SW480 (cell line): Measurements from ENCODE around the gene CATSPERD.

Source experiments
- DNase-seq: peaks from one replicate; pipeline ENCODE4 v3.0.0-alpha.2; 2016; ENCODE audit warnings: low spot score

Gene CATSPERD

GRCh38 chr19:5806133-5806489, 85.7 kb downstream of the CATSPERD start:
- DNase-seq: no peak

GRCh38 chr19:5806905-5807304, 86.5 kb downstream of the CATSPERD start:
- no peak for DNase-seq

GRCh38 chr19:5808120-5808816, 87.8 kb downstream of the CATSPERD start:
- DNase-seq: no peak

- no peak for DNase-seq
These were observed 88.6 kb downstream of the CATSPERD start for GRCh38 chr19:5809053-5809452.

DNA sequence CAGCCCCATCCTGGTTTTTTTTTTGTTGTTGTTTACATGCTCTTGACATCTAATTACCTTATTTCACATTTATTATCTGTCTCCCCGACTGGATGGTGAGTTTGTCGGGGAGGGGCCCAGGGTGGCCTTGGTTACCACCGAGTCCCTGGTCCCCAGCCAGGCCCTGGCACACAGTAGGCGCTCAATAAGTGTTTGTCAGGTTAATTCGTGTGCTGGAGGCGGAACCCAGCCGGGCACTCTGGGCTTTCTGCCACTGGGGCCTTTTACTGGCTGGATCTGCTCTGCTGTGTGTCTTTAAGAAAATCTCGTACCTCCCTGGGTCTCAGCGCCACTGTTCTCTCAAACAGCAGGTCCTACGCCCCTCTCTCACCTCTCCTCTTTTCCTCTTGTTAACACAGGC, 89.0 kb downstream of the CATSPERD start:
- no peak for DNase-seq

- no peak for DNase-seq
These were observed 90.7 kb downstream of the CATSPERD start for GRCh38 chr19:5811117-5811516.

DNA sequence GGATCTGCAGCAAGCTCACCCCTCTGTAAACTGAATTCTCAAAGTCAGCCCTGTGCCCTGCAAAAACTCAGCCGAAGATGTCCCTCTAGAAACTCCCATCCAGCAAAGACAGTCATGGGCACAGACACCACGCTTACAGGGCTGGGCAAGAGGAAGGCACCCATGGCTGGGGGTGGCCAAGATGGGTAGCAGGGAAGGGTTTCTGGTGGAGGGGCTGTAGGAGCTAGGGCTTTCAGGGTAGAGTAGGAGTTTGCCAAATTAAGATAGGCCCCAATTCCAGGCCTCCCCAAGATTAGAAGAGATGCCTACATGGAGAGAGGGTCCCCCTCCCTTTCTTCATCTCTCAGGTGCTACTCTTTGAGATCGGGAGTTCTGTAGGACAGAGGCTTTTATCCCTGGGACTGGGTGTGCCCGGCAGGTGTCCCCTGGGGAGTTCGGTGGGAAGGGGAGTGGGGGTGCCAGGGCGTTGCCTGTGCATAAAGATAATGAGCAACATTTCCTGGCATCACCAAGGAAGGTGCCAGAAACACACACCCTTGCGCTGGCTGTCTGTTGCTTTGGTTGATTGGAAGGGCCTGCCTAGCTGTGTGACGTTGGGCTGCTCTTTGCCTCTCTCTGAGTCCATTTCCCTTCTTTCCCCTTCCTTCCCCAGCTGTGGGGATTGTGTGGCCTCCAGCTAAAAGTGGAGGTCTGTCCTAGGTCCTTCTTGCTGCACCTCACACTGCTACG, 93.8 kb downstream of the CATSPERD start:
- DNase-seq: no peak

DNA sequence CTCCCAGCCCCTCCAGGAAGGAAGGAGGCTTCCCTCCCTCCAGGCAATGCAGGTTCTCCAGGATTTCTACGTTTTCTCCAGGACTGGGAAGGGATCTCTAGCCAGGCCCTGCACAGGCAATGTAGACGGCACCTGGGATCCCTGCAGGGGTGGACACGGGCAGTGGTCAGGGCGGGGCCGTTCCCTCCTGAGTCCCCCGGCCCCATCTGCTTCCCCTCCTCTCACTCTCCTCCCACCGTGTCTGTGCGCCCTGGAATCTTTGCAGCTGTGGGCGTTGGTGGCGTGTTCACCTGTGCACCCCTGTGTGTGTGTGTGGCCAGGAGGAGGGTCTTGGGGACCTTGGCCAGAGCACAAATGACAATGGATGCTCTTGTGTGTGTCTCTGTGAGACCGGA, 94.4 kb downstream of the CATSPERD start:
- no peak for DNase-seq

DNA sequence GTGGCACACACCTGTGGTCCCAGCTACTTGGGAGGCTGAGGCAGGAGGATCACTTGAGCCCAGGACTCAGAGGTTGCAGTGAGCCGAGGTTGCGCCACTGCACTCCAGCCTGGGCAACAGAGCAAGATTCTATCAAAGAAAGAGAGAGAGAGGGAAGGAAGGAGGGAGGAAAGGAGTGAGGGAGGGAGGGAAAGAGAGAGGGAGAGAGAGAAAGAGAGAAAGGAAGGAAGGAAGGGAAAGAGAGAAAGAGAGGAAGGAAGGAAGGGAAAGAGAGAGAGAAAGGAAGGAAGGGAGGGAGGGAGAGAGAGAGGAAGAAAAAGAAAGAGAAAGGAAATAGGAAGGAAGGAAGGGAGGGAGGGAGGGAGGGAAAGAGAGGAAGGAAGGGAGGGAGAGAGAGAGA, 96.8 kb downstream of the CATSPERD start:
- no peak for DNase-seq

DNA sequence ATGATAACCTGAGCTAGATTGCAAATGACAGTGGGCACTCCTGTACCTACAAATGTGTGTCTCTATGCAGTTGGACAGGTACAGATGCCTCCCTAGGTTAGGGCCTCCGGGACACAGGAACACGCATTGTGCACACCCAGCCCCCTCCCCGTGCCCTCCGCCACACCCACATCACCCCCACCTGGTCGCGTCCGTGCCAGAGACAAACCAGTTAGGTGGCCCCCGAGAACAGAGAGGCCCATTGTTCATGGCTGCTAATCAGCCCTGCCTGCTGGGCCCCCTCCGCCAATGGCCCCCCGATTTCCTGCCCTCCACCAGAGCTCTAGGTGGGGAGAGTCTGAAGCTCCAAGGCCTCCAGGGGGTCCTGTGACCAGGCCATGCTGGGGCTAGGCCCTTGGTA, 98.2 kb downstream of the CATSPERD start:
- no peak for DNase-seq

DNA sequence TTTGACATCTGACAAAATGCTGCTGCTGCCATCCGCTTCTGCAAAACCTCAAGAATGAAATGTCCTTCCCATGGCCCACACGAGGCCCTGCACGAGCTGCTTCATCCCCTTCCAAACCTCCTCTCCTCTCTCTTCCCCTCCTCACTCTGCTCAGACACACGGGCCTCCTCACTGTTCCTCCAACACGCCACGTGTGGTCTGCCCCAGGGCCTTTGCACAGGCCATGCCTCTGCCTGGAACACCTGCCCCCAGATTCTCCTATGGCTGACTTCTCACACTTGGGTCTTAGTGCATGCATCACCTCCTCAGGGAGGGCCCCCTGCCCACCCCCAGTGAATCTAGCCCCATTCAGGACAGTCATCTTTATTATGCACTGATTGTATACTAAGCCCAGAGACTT, 100.3 kb downstream of the CATSPERD start:
- no peak for DNase-seq

- no peak for DNase-seq
These were observed 101.2 kb downstream of the CATSPERD start for GRCh38 chr19:5821521-5822180.

DNA sequence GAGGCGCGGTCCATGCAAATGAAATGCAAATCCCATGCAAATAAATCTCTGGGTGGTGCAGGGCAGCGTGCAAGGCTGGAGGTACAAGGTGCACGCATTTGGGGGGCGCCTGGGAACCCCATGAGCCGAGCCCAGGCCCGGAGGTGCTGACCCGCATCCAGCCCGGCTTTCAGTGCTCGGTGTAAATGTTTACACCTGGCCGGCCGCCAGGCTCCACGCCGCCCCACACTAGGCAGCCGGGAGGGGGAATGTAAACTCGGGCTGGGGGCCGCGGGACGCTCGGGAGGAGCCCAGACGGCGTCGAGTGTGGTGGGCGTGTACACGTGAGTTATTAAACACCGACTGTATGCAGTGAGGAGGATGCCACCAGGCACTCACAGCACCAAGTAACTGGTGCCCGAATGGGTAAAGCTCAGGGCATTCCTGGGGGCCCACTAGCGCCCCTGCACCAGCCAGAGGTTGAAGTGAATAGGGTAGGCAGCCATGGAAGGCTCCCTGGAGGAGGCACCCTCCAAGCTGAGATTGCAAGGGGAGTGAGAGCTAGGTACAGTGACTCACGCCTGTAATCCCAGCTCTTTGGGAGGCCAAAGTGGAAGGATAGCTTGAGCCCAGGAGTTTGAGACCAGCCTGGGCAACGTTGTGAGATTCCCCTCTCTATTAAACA, 101.9 kb downstream of the CATSPERD start:
- DNase-seq: no peak

DNA sequence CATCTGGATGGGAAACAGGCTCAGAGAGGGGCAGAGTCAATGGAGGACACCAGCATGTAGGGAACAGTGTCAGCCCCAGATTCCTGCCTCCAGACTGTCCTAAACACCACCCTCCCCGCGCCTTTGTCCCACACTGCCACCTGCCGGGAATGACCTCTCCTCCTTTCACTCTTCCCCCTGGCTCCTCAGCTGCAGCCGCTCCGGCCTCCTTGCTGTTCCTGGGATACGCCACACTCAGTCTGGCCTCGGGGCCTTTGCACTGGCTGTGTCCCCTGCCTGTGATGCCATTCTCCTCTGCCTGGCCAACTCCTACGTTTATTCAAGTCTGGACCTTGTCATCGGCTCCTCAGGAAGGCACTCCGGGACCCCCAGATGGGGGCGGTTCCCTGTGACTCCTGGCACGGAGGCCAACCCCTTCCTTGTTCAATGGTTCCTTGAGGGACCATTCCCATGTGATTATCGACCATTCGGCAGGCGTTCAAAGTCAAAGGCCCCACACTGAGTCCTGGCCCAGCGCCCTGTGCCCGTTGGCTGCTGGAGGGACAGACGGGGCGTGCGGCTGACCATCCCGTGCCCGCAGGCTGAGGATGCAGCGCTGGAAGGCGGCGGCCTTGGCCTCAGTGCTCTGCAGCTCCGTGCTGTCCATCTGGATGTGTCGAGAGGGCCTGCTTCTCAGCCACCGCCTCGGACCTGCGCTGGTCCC, 103.3 kb downstream of the CATSPERD start:
- DNase-seq: peak; percentile 40

DNA sequence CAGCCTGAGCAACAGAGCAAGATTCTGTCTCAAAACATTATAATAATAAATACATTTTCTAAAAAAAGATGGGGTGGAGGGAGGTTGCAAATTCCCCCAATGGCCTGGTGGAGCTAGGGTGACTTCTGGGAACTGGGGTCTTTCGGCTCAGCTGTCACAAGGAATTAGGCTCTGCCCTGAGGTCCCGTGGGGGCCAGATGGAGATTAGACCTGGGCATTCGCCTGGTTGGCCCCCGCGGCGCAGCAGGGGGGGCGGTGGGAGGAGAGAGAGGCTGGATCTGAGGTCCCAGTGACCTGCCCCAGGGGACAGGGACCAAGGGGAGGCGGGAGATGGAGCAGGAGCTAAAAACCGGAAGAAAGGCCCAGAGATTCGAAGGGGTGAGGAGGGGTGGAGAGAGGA, 104.3 kb downstream of the CATSPERD start:
- DNase-seq: no peak

- DNase-seq: no peak
These were observed 104.7 kb downstream of the CATSPERD start for GRCh38 chr19:5825178-5825577.

DNA sequence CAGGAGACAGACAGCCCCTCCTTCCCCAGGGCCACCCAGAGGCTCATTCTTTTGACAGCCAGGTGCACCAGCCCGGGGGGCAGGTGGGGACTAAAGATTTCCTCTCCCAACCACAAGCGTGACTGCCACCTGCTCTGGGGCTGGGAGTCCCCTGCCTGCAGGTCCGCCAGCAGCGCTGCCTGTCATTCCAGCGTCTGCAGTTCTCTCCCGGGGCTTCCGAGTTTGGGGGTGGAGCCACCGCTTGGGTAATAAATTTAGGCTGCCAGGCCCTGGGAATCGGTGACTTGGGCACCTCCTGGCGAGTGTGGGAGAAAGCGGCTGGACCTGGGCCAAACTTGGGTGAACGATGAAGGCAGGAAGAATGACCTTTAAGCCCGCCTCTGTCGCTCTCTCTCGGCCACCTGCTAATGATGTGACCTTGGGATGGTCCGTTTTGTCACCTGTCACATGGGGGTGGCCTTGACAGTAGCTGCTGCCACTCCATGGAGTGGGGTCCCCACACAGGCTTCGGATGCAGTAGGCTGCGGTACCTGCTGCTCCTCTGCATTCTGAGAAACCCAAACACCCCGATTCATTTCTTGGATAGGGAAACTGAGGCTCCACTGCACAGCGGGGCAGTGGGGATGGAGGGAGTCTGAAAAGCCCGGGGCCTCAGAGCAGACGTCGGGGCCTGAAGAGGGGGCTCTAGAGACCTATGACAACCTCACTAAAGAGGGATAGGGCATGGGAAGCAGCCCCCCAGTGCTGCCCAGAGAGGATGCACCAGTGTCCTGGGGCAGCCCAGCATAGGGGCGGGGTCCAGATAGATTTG, 106.3 kb downstream of the CATSPERD start:
- peak; percentile 92 for DNase-seq

DNA sequence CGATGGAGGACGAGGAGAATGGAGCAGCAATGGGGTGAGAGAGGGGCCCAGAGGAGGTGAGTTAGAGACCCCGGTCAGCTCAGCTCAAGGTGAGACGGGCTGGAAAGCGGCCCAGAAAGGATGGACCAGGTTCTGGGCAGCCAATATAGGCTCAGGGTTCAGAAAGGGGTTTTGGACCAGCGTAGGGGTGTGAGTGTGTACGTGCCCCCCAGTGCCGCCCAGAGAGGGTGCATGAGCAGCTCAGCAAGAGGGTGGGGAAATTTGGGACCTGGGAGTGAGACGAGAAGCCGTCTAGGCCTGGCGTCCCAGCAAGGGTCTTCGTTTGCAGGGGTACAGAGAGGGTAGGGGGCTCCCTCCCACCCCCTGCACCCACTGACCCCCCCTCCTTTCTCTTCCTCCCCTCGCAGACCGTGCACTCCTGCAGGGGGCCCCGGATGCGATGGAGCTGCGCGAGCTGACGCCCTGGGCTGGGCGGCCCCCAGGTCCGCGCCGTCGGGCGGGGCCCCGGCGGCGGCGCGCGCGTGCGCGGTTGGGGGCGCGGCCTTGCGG, 107.0 kb downstream of the CATSPERD start:
- DNase-seq: no peak

GRCh38 chr19:5827891-5828660, 107.6 kb downstream of the CATSPERD start:
- DNase-seq: peak; percentile 87
